ENCODE measurements around the gene PTGES2. TPM values are rescaled to one million over a fixed set of nuclear protein-coding genes. Genes with fewer than 3 reads are reported as not detected.
A peak's percentile ranks its signal among the peaks of the same experiment; 100 is the strongest.
"Not testable (repeated sequence)": the region's sequence is repeated elsewhere in the genome, so short reads cannot be mapped to it uniquely, and the experiment has no call there.

PTGES2 gene
- total and polyA plus RNA-seq, 2 donors from 2014 or later, result 64.1 to 117 TPM

DNA sequence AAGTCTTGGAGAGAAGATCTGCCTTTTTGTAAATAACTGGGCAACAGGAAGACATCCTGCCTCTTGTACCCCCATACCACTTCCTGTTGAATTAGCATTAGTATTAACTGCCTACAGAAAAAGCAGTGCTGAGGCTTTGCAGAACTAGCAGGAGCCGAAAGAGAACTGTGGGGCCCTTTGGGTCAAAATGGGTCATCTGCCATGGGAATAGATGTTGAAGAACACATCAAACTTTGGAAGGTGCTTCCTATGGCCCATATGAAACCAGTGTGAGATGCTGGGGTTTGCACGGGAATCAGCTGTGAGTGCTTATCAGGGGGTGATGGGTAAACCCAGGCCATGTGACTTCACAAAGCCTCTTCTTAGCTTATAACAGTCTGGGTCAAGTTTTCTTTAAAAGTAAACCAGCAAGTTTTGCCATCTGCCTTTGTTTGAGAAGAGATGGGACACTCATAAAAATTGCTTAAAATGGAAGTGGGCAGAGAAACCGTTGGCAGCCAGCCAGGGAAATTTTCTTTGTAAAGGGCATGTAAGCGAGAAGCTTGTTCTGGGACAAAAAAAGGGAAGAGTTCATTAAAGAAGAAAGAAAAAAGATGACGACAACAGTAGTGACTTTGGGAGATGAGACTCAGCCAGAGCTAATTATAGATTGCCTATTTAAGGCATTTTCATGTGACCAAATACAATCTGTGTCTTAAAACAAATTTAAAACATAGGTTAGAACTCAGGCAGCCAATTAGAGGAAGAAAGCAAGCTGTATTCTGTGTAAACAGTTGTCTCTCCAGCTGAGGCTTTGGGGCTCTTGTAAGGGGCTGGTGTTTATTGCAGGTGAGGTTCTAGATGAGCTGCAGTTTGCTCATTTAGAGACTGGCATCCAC lies 55.1 kb downstream of the PTGES2 start:
- Histone ChIP-seq H3K36me3 (ENCODE audit: control insufficient read depth in 2 of 3, insufficient read depth in 3 of 3, low read length in 3 of 3) (no peaks in the 10 kb centered on the region), H3K4me1 (ENCODE audit: control insufficient read depth in 2 of 3, insufficient read depth in 2 of 3, low read depth in 1 of 3, low read length in 3 of 3) (peaks cover 0 to 10% (median 9%) of the 10 kb centered on the region in 3 donors), H3K27me3 (ENCODE audit: control insufficient read depth, insufficient read depth, low read length) (no peaks in the 10 kb centered on the region), H3K9me3 (ENCODE audit: control insufficient read depth in 2 of 3, insufficient read depth in 1 of 3, low read length in 3 of 3) (no peaks in the 10 kb centered on the region), H3K27ac (ENCODE audit: low read depth in 2 of 2, low read length in 2 of 2) (peak overlapping the region; percentile 19 to 78), H3K9ac (ENCODE audit: low read length in 3 of 3) (peak overlapping the region in 2 of 3 donors; percentile 3 to 43), H3K4me3 (ENCODE audit: low read length in 3 of 3) (no peak overlapping the region)
- DNase-seq, result peak in 4 of 5 donors; percentile 53 to 90 (median 82)
- no peak for FAIRE-seq
- TF ChIP-seq, protein P1, sequence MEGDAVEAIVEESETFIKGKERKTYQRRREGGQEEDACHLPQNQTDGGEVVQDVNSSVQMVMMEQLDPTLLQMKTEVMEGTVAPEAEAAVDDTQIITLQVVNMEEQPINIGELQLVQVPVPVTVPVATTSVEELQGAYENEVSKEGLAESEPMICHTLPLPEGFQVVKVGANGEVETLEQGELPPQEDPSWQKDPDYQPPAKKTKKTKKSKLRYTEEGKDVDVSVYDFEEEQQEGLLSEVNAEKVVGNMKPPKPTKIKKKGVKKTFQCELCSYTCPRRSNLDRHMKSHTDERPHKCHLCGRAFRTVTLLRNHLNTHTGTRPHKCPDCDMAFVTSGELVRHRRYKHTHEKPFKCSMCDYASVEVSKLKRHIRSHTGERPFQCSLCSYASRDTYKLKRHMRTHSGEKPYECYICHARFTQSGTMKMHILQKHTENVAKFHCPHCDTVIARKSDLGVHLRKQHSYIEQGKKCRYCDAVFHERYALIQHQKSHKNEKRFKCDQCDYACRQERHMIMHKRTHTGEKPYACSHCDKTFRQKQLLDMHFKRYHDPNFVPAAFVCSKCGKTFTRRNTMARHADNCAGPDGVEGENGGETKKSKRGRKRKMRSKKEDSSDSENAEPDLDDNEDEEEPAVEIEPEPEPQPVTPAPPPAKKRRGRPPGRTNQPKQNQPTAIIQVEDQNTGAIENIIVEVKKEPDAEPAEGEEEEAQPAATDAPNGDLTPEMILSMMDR (IDR thresholded peaks at IDR 0.05; ENCODE audit: borderline replicate concordance, extremely low read depth, insufficient read depth), result no peak
- intact Hi-C loops (cut with DNase I), result no loop called here

- DNase-seq; H3K9ac ChIP-seq (ENCODE audit: low read length in 3 of 3); H3K27me3 ChIP-seq (ENCODE audit: control insufficient read depth, insufficient read depth, low read length); H3K4me3 ChIP-seq (ENCODE audit: low read length in 3 of 3); FAIRE-seq; H3K36me3 ChIP-seq (ENCODE audit: control insufficient read depth in 2 of 3, insufficient read depth in 3 of 3, low read length in 3 of 3); intact Hi-C loops (cut with DNase I); H3K9me3 ChIP-seq (ENCODE audit: control insufficient read depth in 2 of 3, insufficient read depth in 1 of 3, low read length in 3 of 3): not testable (repeated sequence)
- Histone ChIP-seq H3K27ac (ENCODE audit: low read depth in 2 of 2, low read length in 2 of 2) (peak overlapping the region in 1 of 2 donors; percentile 78), H3K4me1 (ENCODE audit: control insufficient read depth in 2 of 3, insufficient read depth in 2 of 3, low read depth in 1 of 3, low read length in 3 of 3) (peaks cover 0 to 14% (median 11%) of the 10 kb centered on the region in 3 donors)
Observed at GRCh38 chr9:128071475-128071874, 56.1 kb downstream of the PTGES2 start.

- intact Hi-C loops (cut with DNase I), result no loop called here
Observed at GRCh38 chr9:128070874-128071273, 56.7 kb downstream of the PTGES2 start.

More at GRCh38 chr9:128070874-128071273, 56.7 kb downstream of the PTGES2 start:
- no peak overlapping the region for H3K9ac ChIP-seq (ENCODE audit: low read length in 3 of 3)
- H3K27ac ChIP-seq (ENCODE audit: low read depth in 2 of 2, low read length in 2 of 2), result no peak overlapping the region
- H3K27me3 ChIP-seq (ENCODE audit: control insufficient read depth, insufficient read depth, low read length), result no peaks in the 10 kb centered on the region
- no peak overlapping the region for H3K4me3 ChIP-seq (ENCODE audit: low read length in 3 of 3)
- DNase-seq, result no peak
- TF ChIP-seq, protein P1 (IDR thresholded peaks at IDR 0.05; ENCODE audit: borderline replicate concordance, extremely low read depth, insufficient read depth), result no peak
- H3K36me3 ChIP-seq (ENCODE audit: control insufficient read depth in 2 of 3, insufficient read depth in 3 of 3, low read length in 3 of 3), result no peaks in the 10 kb centered on the region
- FAIRE-seq, result no peak
- H3K4me1 ChIP-seq (ENCODE audit: control insufficient read depth in 2 of 3, insufficient read depth in 2 of 3, low read depth in 1 of 3, low read length in 3 of 3), result peaks cover 0 to 20% (median 17%) of the 10 kb centered on the region in 3 donors
- no peaks in the 10 kb centered on the region for H3K9me3 ChIP-seq (ENCODE audit: control insufficient read depth in 2 of 3, insufficient read depth in 1 of 3, low read length in 3 of 3)

Other genes with a start within 250 kb of the PTGES2 start
- gene ST6GALNAC6, start 228.1 kb downstream of the PTGES2 start, total RNA-seq, result 74.6 TPM
- gene ST6GALNAC6, start 228.1 kb downstream of the PTGES2 start, polyA plus RNA-seq (ENCODE audit: insufficient read depth, low read depth, low replicate concordance), result 75.0 TPM
- gene ST6GALNAC4, start 210.7 kb downstream of the PTGES2 start, total RNA-seq, result 31.4 TPM
- gene ST6GALNAC4, start 210.7 kb downstream of the PTGES2 start, polyA plus RNA-seq (ENCODE audit: insufficient read depth, low read depth, low replicate concordance), result 31.6 TPM
- gene PIP5KL1, start 197.0 kb downstream of the PTGES2 start, total RNA-seq, result 3.0 TPM
- gene PIP5KL1, start 197.0 kb downstream of the PTGES2 start, polyA plus RNA-seq (ENCODE audit: insufficient read depth, low read depth, low replicate concordance), result 4.3 TPM
- gene DPM2, start 189.9 kb downstream of the PTGES2 start, total RNA-seq, result 42.8 TPM
- 70.0 TPM for gene DPM2, start 189.9 kb downstream of the PTGES2 start, polyA plus RNA-seq (ENCODE audit: insufficient read depth, low read depth, low replicate concordance)
- 75.9 TPM for gene EEIG1, start 146.7 kb downstream of the PTGES2 start, total RNA-seq
- 34.3 TPM for gene EEIG1, start 146.7 kb downstream of the PTGES2 start, polyA plus RNA-seq (ENCODE audit: insufficient read depth, low read depth, low replicate concordance)
- gene NAIF1, start 60.4 kb downstream of the PTGES2 start, total RNA-seq, result 12.3 TPM
- 9.7 TPM for gene NAIF1, start 60.4 kb downstream of the PTGES2 start, polyA plus RNA-seq (ENCODE audit: insufficient read depth, low read depth, low replicate concordance)
- 24.9 TPM for gene SLC25A25, start 59.5 kb downstream of the PTGES2 start, total RNA-seq
- 20.4 TPM for gene SLC25A25, start 59.5 kb downstream of the PTGES2 start, polyA plus RNA-seq (ENCODE audit: insufficient read depth, low read depth, low replicate concordance)
- gene LCN2, start 21.7 kb upstream of the PTGES2 start, total RNA-seq, result 198 TPM
- 8.2 TPM for gene LCN2, start 21.7 kb upstream of the PTGES2 start, polyA plus RNA-seq (ENCODE audit: insufficient read depth, low read depth, low replicate concordance)
- gene BBLN, start 32.5 kb upstream of the PTGES2 start, total RNA-seq, result 55.6 TPM
- gene BBLN, start 32.5 kb upstream of the PTGES2 start, polyA plus RNA-seq (ENCODE audit: insufficient read depth, low read depth, low replicate concordance), result 192 TPM
- gene CIZ1, start 63.8 kb upstream of the PTGES2 start, total RNA-seq, result 89.9 TPM
- gene CIZ1, start 63.8 kb upstream of the PTGES2 start, polyA plus RNA-seq (ENCODE audit: insufficient read depth, low read depth, low replicate concordance), result 48.1 TPM
- 22.6 TPM for gene DNM1, start 75.7 kb upstream of the PTGES2 start, total RNA-seq
- gene DNM1, start 75.7 kb upstream of the PTGES2 start, polyA plus RNA-seq (ENCODE audit: insufficient read depth, low read depth, low replicate concordance), result 7.3 TPM
- gene GOLGA2, start 148.3 kb upstream of the PTGES2 start, total RNA-seq, result 79.7 TPM
- gene GOLGA2, start 148.3 kb upstream of the PTGES2 start, polyA plus RNA-seq (ENCODE audit: insufficient read depth, low read depth, low replicate concordance), result 42.9 TPM
- gene SWI5, start 148.5 kb upstream of the PTGES2 start, total RNA-seq, result 20.3 TPM
- 67.8 TPM for gene SWI5, start 148.5 kb upstream of the PTGES2 start, polyA plus RNA-seq (ENCODE audit: insufficient read depth, low read depth, low replicate concordance)
- gene TRUB2, start 194.7 kb upstream of the PTGES2 start, total RNA-seq, result 22.4 TPM
- 40.8 TPM for gene TRUB2, start 194.7 kb upstream of the PTGES2 start, polyA plus RNA-seq (ENCODE audit: insufficient read depth, low read depth, low replicate concordance)
- gene COQ4, start 195.1 kb upstream of the PTGES2 start, total RNA-seq, result 59.7 TPM
- 111 TPM for gene COQ4, start 195.1 kb upstream of the PTGES2 start, polyA plus RNA-seq (ENCODE audit: insufficient read depth, low read depth, low replicate concordance)
- 29.3 TPM for gene SLC27A4, start 212.8 kb upstream of the PTGES2 start, total RNA-seq
- gene SLC27A4, start 212.8 kb upstream of the PTGES2 start, polyA plus RNA-seq (ENCODE audit: insufficient read depth, low read depth, low replicate concordance), result 58.7 TPM
- 55.2 TPM for gene URM1, start 243.6 kb upstream of the PTGES2 start, total RNA-seq
- gene URM1, start 243.6 kb upstream of the PTGES2 start, polyA plus RNA-seq (ENCODE audit: insufficient read depth, low read depth, low replicate concordance), result 55.9 TPM